Spleen (tissue), 7 donors: ENCODE results near the gene LDLRAD4.

Source experiments
- CTCF ChIP-seq, 11 experiments: fragments of 200-600 bp in 7 of 11; fragments of 450-650 bp in 4 of 11; sonication (generic) in 4 of 11; IDR thresholded peaks in 8 of 11; conservative IDR thresholded peaks in 3 of 11; 1 replicate in 7 of 11; 2 replicates in 4 of 11; pipeline versions ENCODE4 v1.4.0 to v1.8.0; 2016 to 2021; ENCODE audit warnings: antibody characterized with exemption in 11 of 11, inconsistent platforms in 4 of 11, mild to moderate bottlenecking in 1 of 11
- POLR2A ChIP-seq, 3 donors: fragments of 450-650 bp; IDR thresholded peaks; one replicate each; pipeline ENCODE4 v1.5.1; 2017; ENCODE audit warnings: antibody characterized with exemption in 3 of 3, mild to moderate bottlenecking in 1 of 3
- POLR2AphosphoS5 ChIP-seq, 3 donors: sonication (generic); formaldehyde crosslinking; IDR thresholded peaks; one replicate each; pipeline ENCODE4 v1.5.1; 2017; ENCODE audit warnings: antibody characterized with exemption in 3 of 3
- donor health status: DM: no; HTN: no; CAD: no; lungs with moderate emphysema.
- donor health status: DM: no; HTN: no; CAD: no.
- donor health status: DM: no; HTN: no; CAD: no.

DNA sequence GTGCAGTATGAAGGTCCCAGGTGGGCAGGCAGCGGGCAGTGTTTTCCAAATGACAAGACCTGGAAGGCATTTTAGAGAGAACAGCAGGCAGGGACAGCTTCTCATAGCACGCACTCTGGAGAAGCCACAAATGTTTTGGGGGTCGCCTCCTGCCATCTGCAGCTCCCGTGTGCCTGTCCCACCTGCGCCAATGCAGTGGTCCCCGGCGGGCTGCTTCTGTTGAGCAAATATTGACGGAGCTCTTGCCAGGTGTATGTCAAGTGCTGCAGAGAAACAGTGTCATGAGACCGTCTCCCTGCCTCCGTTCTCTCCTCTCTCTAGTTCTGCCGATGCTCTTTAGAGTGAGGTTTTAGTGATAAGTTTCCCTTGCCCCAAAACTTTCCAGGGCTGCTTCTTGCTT, 174.8 kb downstream of the LDLRAD4 start:
- TF ChIP-seq CTCF (IDR thresholded peaks at IDR 0.05 in 8 of 11, conservative IDR thresholded peaks at IDR 0.05 in 3 of 11): no peak
- TF ChIP-seq POLR2A (IDR thresholded peaks at IDR 0.05): no peak
- no peak for TF ChIP-seq POLR2AphosphoS5 (IDR thresholded peaks at IDR 0.05)
